ENCODE results near the gene IGF2BP2.

Gene IGF2BP2

GRCh38 chr3:185764980-185765370 is 59.9 kb downstream of the IGF2BP2 start:
- DNase-seq (ENCODE audit: low read depth in 2 of 2), result no peak

DNA sequence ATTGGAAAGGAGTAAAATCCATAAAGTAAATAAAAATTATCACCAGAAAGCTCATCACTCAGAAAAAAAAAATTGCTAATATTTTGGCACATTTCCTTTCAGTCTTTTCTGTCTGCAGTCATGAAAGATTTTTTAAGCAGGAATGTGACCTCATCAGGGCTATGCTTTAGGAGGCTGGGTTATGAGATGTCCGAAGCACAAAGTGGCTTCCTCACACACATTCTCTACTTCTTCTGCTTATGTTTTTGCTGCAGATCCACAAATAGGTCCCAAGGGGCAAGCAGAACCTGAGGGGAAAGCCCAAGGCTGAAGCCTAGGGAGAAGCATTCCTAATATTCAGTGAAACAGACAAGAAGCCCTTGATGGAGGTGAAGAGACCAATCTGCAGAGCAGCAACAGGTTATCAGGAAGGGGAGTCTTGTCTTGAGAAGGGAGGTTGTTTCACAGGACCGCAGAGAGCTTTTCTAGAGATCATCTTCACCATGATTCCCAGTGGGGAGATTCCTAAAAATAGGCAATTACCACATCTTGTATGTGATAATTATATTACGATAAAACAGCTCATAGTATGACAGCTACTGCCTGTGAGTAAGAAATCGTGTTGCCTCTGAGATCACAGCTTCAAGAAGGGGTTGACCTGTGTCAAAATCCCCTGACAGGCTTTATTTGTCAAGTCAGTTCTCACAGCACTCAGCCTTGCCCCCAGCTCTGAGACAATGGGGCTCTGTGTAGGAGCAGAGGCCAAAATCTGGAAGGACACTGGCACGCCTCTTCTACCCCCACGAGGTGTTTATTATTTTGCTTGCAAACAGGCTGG is 60.5 kb downstream of the IGF2BP2 start:
- no peak for DNase-seq (ENCODE audit: low read depth in 2 of 2)

- DNase-seq (ENCODE audit: low read depth in 2 of 2), result no peak
These were observed 61.4 kb downstream of the IGF2BP2 start for GRCh38 chr3:185763347-185764005.

DNA sequence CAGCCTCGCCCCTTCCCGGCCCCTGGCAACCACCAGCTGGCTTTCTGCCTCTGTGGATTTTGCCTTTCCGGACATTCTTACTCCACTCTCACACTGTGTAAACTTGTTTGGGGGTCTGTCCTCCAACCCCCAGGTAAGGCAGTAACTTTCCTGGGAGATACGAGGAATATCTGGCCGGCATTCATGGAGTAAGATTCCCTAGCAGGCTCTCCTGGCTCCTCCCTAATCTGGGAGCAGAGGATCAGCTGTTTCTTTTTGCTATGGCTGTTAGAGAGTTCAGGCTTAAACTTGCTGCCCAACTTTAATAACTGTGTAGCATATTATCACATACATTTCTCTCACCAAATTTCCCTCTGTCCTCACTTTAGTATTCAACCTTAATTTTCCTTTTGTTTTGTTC is 64.3 kb downstream of the IGF2BP2 start:
- no peak for DNase-seq (ENCODE audit: low read depth in 2 of 2)

GRCh38 chr3:185760088-185760487 is 64.8 kb downstream of the IGF2BP2 start:
- no peak for DNase-seq (ENCODE audit: low read depth in 2 of 2)

- DNase-seq (ENCODE audit: low read depth in 2 of 2), result no peak
These were observed 65.3 kb downstream of the IGF2BP2 start for GRCh38 chr3:185759512-185759911.

- DNase-seq (ENCODE audit: low read depth in 2 of 2), result no peak
These were observed 65.9 kb downstream of the IGF2BP2 start for GRCh38 chr3:185758912-185759311.

DNA sequence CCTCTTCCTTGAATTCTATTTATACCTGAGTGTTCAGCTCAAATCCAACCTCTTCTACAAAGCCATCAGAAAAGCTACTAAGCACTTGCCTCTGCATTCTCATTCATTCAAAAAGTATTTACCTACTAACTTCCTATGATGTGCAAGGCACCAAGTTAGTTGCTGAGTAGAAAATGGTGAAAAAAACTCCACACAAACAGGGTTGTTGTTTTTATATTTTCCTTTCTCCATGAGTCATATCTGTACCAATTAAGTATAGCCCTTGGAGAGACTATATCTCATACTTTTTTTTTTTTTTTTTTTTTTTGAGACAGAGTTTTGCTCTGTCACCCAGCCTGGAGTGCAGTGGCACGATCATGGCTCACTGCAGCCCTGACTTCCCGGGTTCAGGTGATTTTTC is 67.7 kb downstream of the IGF2BP2 start:
- no peak for DNase-seq (ENCODE audit: low read depth in 2 of 2)

GRCh38 chr3:185756477-185756876 is 68.4 kb downstream of the IGF2BP2 start:
- no peak for DNase-seq (ENCODE audit: low read depth in 2 of 2)

DNA sequence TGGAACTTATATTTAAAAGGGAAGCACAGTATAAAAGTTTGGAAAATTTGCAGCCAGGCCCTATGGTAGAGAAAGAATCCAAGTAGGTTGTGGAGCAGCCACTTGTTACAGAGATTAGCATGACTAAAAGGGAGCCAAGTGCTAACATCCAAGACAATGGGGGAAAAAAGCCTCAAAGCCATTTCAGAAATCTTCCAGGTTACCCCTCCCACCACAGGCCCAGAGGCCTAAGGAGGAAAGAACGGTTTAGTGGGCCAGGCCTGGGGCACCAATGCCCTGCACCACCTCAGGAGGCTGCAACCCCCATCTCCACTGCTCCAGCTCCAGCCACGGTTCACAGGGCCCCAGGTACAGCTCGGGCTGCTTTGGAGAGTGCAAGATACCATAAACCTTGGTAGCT is 69.9 kb downstream of the IGF2BP2 start:
- DNase-seq (ENCODE audit: low read depth in 2 of 2), result no peak

DNA sequence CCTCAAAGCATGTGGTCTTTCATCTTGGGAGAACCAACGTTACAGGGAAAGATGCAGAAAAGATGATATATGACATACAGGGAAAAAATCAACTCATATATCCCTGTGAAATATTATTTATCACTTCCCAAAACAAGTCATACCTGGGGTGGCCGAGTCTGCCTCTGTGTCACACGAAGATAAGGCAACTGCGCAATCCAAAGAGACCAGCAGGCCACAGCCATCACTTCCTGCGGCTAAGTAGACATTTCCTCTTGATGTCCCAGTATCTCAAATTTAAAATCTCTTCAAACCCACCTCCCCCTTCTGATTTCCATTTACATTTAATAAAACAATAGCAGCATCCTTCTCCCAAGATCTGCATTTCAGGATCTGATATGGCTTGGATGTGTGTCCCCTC is 71.5 kb downstream of the IGF2BP2 start:
- DNase-seq (ENCODE audit: low read depth in 2 of 2), result no peak

GRCh38 chr3:185750702-185751101 is 74.1 kb downstream of the IGF2BP2 start:
- no peak for DNase-seq (ENCODE audit: low read depth in 2 of 2)

- DNase-seq (ENCODE audit: low read depth in 2 of 2), result no peak
These were observed 74.8 kb downstream of the IGF2BP2 start for GRCh38 chr3:185750015-185750414.

- no peak for DNase-seq (ENCODE audit: low read depth in 2 of 2)
These were observed 78.4 kb downstream of the IGF2BP2 start for GRCh38 chr3:185746470-185746869.

- no peak for DNase-seq (ENCODE audit: low read depth in 2 of 2)
These were observed 79.6 kb downstream of the IGF2BP2 start for GRCh38 chr3:185744997-185745843.

DNA sequence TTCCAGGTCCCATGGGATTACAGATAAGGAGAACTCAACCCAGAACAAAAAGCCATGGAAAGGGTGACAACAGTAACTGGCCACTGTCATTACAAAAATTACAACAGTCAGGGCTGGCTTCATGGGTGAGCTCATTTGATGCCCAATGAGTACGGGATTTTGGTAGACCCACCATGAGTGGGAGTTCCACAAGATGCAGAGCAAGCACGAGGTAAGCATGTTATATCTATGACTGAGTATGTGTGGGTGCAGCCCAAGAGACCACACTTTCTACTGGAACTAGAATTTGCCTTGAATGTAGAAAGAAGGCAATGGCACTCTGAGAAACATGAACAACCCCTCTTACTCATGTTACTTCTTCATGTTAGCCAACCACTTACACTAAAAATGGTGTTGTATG is 83.3 kb downstream of the IGF2BP2 start:
- no peak for DNase-seq (ENCODE audit: low read depth in 2 of 2)

DNA sequence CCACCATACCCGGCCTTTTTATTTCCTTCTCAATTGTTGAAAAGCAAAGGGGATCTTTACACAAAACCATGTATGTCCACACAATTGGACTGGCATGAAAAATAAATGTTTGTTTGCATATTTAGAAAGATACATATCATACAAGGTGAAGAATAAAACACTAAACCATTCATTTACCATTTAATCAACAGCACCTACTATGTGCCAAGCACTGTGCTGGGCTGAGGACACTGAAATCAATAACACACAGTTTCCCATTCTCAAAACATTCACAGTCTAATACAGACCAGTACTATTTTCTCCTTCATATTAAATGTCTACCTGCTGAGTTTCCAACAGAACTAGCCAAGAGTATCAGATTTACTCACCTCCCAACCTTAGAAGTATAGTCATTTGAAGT is 84.7 kb downstream of the IGF2BP2 start:
- no peak for DNase-seq (ENCODE audit: low read depth in 2 of 2)

DNA sequence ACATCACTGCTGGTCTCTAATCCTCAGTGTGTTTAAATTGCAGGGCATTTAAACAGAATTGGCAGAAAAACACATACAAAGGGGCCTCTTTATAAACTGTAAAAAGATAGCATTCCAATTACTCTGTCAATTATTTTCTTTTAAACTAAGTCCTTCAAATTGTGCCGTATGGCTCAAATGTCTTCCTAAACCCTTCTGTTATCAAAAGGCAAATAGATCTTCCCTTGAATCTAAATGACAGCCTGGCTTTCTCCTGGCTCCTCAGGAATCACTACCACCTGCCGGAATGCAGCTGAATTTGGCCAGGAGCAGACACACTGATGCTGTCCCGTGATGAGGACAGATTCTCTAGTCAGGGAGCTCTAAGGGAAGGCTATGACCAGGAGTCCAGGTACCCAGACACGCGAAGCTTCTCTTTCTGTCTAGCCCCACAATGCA is 85.6 kb downstream of the IGF2BP2 start:
- no peak for DNase-seq (ENCODE audit: low read depth in 2 of 2)

GRCh38 chr3:185737740-185738680 is 86.8 kb downstream of the IGF2BP2 start:
- DNase-seq (ENCODE audit: low read depth in 2 of 2), result no peak

DNA sequence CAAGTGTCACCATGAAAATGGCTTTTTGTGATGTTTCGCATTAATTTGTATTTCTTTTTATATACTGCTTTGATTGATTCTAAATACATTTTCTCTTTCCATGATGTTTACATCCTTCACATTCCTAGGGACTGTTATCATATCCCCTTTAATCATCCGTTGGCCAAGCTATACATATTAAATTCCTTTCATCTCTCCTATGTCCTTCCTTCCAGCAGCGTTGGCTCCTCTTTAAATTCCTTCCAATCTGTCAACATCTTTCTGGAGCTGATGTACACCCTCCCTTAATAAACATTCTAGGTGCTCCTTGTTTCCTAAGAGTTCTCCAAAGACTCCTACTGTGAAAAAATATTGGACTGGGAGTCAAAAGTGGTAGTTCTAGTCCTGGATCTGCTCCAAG is 87.8 kb downstream of the IGF2BP2 start:
- DNase-seq (ENCODE audit: low read depth in 2 of 2), result no peak

DNA sequence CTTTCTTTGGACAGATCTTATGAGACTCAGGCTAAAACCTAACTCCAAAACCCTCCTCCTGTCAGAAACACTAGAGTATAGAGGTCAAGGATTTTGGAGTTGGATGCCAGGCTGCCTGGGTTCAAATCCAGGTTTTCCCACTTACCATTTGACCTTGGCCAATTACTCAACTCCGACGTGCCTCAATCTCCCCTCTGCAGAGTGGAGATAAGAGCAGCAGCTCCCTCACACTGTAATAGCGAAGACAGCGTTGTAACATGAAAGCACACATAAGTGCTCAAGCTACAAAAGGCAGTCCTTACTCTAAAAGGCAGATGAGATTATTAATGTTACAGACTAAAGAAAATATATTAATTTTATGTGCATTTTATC is 90.1 kb downstream of the IGF2BP2 start:
- DNase-seq (ENCODE audit: low read depth in 2 of 2), result no peak
